Thyroid gland (tissue), 4 donors: ENCODE data around the gene TTC6. TPM values are rescaled to one million over a fixed set of nuclear protein-coding genes. Genes with fewer than 3 reads are reported as not detected.

Source experiments
- DNase-seq, 2 donors: peaks; one replicate each; pipeline ENCODE4 v3.0.0-alpha.2; 2019
- H3K27ac ChIP-seq, 3 donors: fragments of 200-600 bp; sonication (generic); 1 replicate in 2 of 3; 2 replicates in 1 of 3; pipeline ENCODE4 v1.5.1; 2016 to 2019; ENCODE audit warnings: mild to moderate bottlenecking in 1 of 3, moderate library complexity in 1 of 3
- H3K27me3 ChIP-seq: fragments of 200-600 bp; sonication (generic); one replicate; pipeline ENCODE4 v1.5.1; 2019
- H3K36me3 ChIP-seq, 2 donors: fragments of 200-600 bp; sonication (generic); one replicate each; pipeline ENCODE4 v1.5.1; 2016 to 2019
- H3K4me1 ChIP-seq, 2 donors: fragments of 200-600 bp; sonication (generic); one replicate each; pipeline ENCODE4 v1.5.1; 2017 to 2019
- H3K4me3 ChIP-seq, 3 donors: fragments of 200-600 bp; sonication (generic); replicated peaks in 1 of 3; 1 replicate in 2 of 3; 2 replicates in 1 of 3; pipeline ENCODE4 v1.5.1; 2016; ENCODE audit warnings: mild to moderate bottlenecking in 1 of 3
- H3K9me3 ChIP-seq: fragments of 200-600 bp; sonication (generic); one replicate; pipeline ENCODE4 v1.5.1; 2017
- CTCF ChIP-seq, 6 experiments: fragments of 200-600 bp in 3 of 6; fragments of 450-650 bp in 3 of 6; sonication (generic) in 3 of 6; IDR thresholded peaks; one replicate each; pipeline ENCODE4 v1.5.1; 2016 to 2019; ENCODE audit warnings: antibody characterized with exemption in 6 of 6, mild to moderate bottlenecking in 2 of 6, inconsistent platforms in 1 of 6, moderate library complexity in 1 of 6
- POLR2A ChIP-seq, 2 donors: fragments of 450-650 bp; IDR thresholded peaks; one replicate each; pipeline ENCODE4 v1.6.1; 2017; ENCODE audit warnings: antibody characterized with exemption in 2 of 2, mild to moderate bottlenecking in 2 of 2, moderate library complexity in 1 of 2
- WGBS, 2 donors: methylation state at CpG; one replicate each; pipeline ENCODE4 v1.1.5; 2017; 5-methylcytosine and 5-hydroxymethylcytosine counted together
- intact Hi-C: fragments of 100-400 bp; cut with DNase I; formaldehyde crosslinking; loops from one replicate; pipeline ENCODE4 v1.15.1; 2023
- total RNA-seq, 4 donors: library from RNA; depleted of rRNA; stranded (reverse); fragments of >200 nt; gene quantifications; one replicate each; pipeline ENCODE4 v1.2.3, GENCODE V29; 2016

Gene TTC6
- total RNA-seq, 4 donors from 2014 or later: 0.10 to 0.38 (median 0.13) TPM; not detected in 1

- WGBS, 2 donors: 93 to 94% methylated on average over 2 of the region's 2 CpGs
- Histone ChIP-seq H3K27me3 (peaks cover 24% of the 10 kb centered on the region), H3K4me3 (no peak overlapping the region), H3K9me3 (no peaks in the 10 kb centered on the region), H3K36me3 (no peaks in the 10 kb centered on the region), H3K27ac (no peak overlapping the region), H3K4me1 (peaks cover 14 to 18% of the 10 kb centered on the region in 2 donors)
- DNase-seq: no peak
- no peak for TF ChIP-seq CTCF (IDR thresholded peaks at IDR 0.05)
- TF ChIP-seq POLR2A (IDR thresholded peaks at IDR 0.05): no peak
- intact Hi-C loops: no loop called here
Observed at GRCh38 chr14:37580146-37580545, 15.3 kb upstream of the TTC6 start.

GRCh38 chr14:37583358-37584210 lies 11.8 kb upstream of the TTC6 start:
- intact Hi-C loops: no loop called here
- DNase-seq: no peak
- Histone ChIP-seq H3K27me3 (peaks cover 57% of the 10 kb centered on the region), H3K36me3 (no peaks in the 10 kb centered on the region), H3K27ac (no peak overlapping the region), H3K4me3 (no peak overlapping the region), H3K9me3 (no peaks in the 10 kb centered on the region), H3K4me1 (peaks cover 16 to 21% of the 10 kb centered on the region in 2 donors)
- TF ChIP-seq POLR2A (IDR thresholded peaks at IDR 0.05) (no peak), CTCF (IDR thresholded peaks at IDR 0.05) (no peak)
- 7 to 12% methylated on average over 37 to 48 of the region's 67 CpGs for WGBS, 2 donors

GRCh38 chr14:37584211-37585100 lies 11.0 kb upstream of the TTC6 start:
- Histone ChIP-seq H3K27ac (no peak overlapping the region), H3K27me3 (peaks cover 66% of the 10 kb centered on the region), H3K36me3 (no peaks in the 10 kb centered on the region), H3K4me1 (peaks cover 16 to 21% of the 10 kb centered on the region in 2 donors), H3K9me3 (no peaks in the 10 kb centered on the region), H3K4me3 (no peak overlapping the region)
- intact Hi-C loops: no loop called here
- TF ChIP-seq POLR2A (IDR thresholded peaks at IDR 0.05) (no peak), CTCF (IDR thresholded peaks at IDR 0.05) (no peak)
- WGBS, 2 donors: 8 to 11% methylated on average over 39 to 40 of the region's 62 CpGs
- DNase-seq: no peak

GRCh38 chr14:37585101-37585511 lies 10.3 kb upstream of the TTC6 start:
- no peak overlapping the region for H3K27ac ChIP-seq
- H3K4me1 ChIP-seq: peaks cover 16 to 21% of the 10 kb centered on the region in 2 donors
- no peaks in the 10 kb centered on the region for H3K36me3 ChIP-seq
- 12 to 15% methylated on average over 19 to 21 of the region's 23 CpGs for WGBS, 2 donors
- peaks cover 72% of the 10 kb centered on the region for H3K27me3 ChIP-seq
- TF ChIP-seq POLR2A (IDR thresholded peaks at IDR 0.05) (no peak), CTCF (IDR thresholded peaks at IDR 0.05) (no peak)
- no peak overlapping the region for H3K4me3 ChIP-seq
- intact Hi-C loops: no loop called here
- DNase-seq: no peak
- H3K9me3 ChIP-seq: no peaks in the 10 kb centered on the region
